Mesenchymal stem cell (in vitro differentiated cells and primary cell): ENCODE data around the gene ZFHX3.

Experiments
- DNase-seq: peaks from one replicate; pipeline ENCODE4 v3.0.0-alpha.2; 2013
- H2AFZ ChIP-seq: one replicate; pipeline ENCODE4 v1.6.1; 2013; ENCODE audit warnings: low read depth, mild to moderate bottlenecking, control low read depth, inconsistent platforms, low read length, moderate library complexity
- H2AK5ac ChIP-seq: 2 replicates; pipeline ENCODE4 v1.6.1; 2013; ENCODE audit warnings: low read length, moderate library complexity, mild to moderate bottlenecking, inconsistent platforms; ENCODE audit not compliant: severe bottlenecking
- H2BK120ac ChIP-seq: one replicate; pipeline ENCODE4 v1.6.1; 2013; ENCODE audit warnings: low read depth, mild to moderate bottlenecking, inconsistent platforms, low read length, moderate library complexity
- H2BK12ac ChIP-seq, 2 experiments: one replicate each; pipeline ENCODE4 v1.6.1; 2013; ENCODE audit warnings: inconsistent platforms in 2 of 2, low read length in 2 of 2, mild to moderate bottlenecking in 2 of 2, moderate library complexity in 2 of 2, control low read depth in 1 of 2
- H2BK15ac ChIP-seq: one replicate; pipeline ENCODE4 v1.6.1; 2013; ENCODE audit warnings: mild to moderate bottlenecking, low read depth, inconsistent platforms; ENCODE audit not compliant: poor library complexity, severe bottlenecking
- H2BK5ac ChIP-seq: 2 replicates; pipeline ENCODE4 v1.6.1; 2013; ENCODE audit warnings: low read depth, mild to moderate bottlenecking, low read length, control low read depth, inconsistent platforms; ENCODE audit not compliant: poor library complexity, severe bottlenecking
- H3K14ac ChIP-seq, 2 experiments: one replicate each; pipeline ENCODE4 v1.6.1; 2013; ENCODE audit warnings: inconsistent platforms in 2 of 2, low read length in 2 of 2, control low read depth in 1 of 2, mild to moderate bottlenecking in 1 of 2, moderate library complexity in 1 of 2
- H3K18ac ChIP-seq, 2 experiments: one replicate each; pipeline ENCODE4 v1.6.1; 2013; ENCODE audit warnings: inconsistent platforms in 2 of 2, low read length in 2 of 2, control low read depth in 1 of 2, low read depth in 1 of 2, mild to moderate bottlenecking in 1 of 2
- H3K23ac ChIP-seq, 2 experiments: one replicate each; pipeline ENCODE4 v1.6.1; 2013; ENCODE audit warnings: inconsistent platforms in 2 of 2, low read length in 2 of 2, mild to moderate bottlenecking in 2 of 2, moderate library complexity in 2 of 2, control low read depth in 1 of 2
- H3K27ac ChIP-seq: 2 replicates; pipeline ENCODE4 v1.5.1; 2013; ENCODE audit warnings: mild to moderate bottlenecking, moderate library complexity, low read length, control low read depth, inconsistent platforms; ENCODE audit not compliant: poor library complexity, severe bottlenecking
- H3K27me3 ChIP-seq, 2 experiments: 2 replicates each; pipeline versions ENCODE4 v1.6.1 to v1.7.0; 2013; ENCODE audit warnings: low read length in 2 of 2, mild to moderate bottlenecking in 2 of 2, moderate library complexity in 2 of 2, control low read depth in 1 of 2, inconsistent platforms in 1 of 2; ENCODE audit not compliant: control insufficient read depth in 1 of 2, insufficient read depth in 1 of 2
- H3K36me3 ChIP-seq, 2 experiments: 2 replicates each; pipeline versions ENCODE4 v1.6.1 to v1.7.0; 2013; ENCODE audit warnings: low read length in 2 of 2, control low read depth in 1 of 2, inconsistent platforms in 1 of 2, low read depth in 1 of 2, mild to moderate bottlenecking in 1 of 2; ENCODE audit not compliant: insufficient read depth in 2 of 2, control insufficient read depth in 1 of 2
- H3K4ac ChIP-seq, 2 experiments: one replicate each; pipeline ENCODE4 v1.6.1; 2013; ENCODE audit warnings: inconsistent platforms in 2 of 2, low read length in 2 of 2, mild to moderate bottlenecking in 2 of 2, moderate library complexity in 2 of 2, control low read depth in 1 of 2, low read depth in 1 of 2
- H3K4me1 ChIP-seq: 2 replicates; pipeline ENCODE4 v1.6.1; 2013; ENCODE audit warnings: low read depth, low read length, control low read depth; ENCODE audit not compliant: control insufficient read depth, insufficient read depth
- H3K4me2 ChIP-seq: 2 replicates; pipeline ENCODE4 v1.6.1; 2013; ENCODE audit warnings: low read length, mild to moderate bottlenecking, inconsistent platforms; ENCODE audit not compliant: poor library complexity, severe bottlenecking
- H3K4me3 ChIP-seq, 2 experiments: 2 replicates each; pipeline versions ENCODE4 v1.5.1 to v1.7.0; 2013; ENCODE audit warnings: low read length in 2 of 2, mild to moderate bottlenecking in 2 of 2, control low read depth in 1 of 2, low read depth in 1 of 2; ENCODE audit not compliant: insufficient read depth in 1 of 2
- H3K79me1 ChIP-seq: replicated peaks from 2 replicates; pipeline ENCODE4 v1.6.1; 2013; ENCODE audit warnings: mild to moderate bottlenecking, control low read depth, low read length, inconsistent platforms; ENCODE audit not compliant: poor library complexity, severe bottlenecking
- H3K9ac ChIP-seq: 2 replicates; pipeline ENCODE4 v1.7.0; 2013; ENCODE audit warnings: mild to moderate bottlenecking, low read length, moderate library complexity
- H3K9me3 ChIP-seq: 2 replicates; pipeline ENCODE4 v1.7.0; 2013; ENCODE audit warnings: mild to moderate bottlenecking, low read length; ENCODE audit not compliant: control insufficient read depth
- H4K8ac ChIP-seq: one replicate; pipeline ENCODE4 v1.6.1; 2013; ENCODE audit warnings: inconsistent platforms, mild to moderate bottlenecking, low read length, moderate library complexity
- H4K91ac ChIP-seq: one replicate; pipeline ENCODE4 v1.6.1; 2013; ENCODE audit warnings: mild to moderate bottlenecking, low read length, inconsistent platforms
- WGBS: methylation state at CpG from one replicate; pipeline ENCODE4 v1.1.7; 2013; ENCODE audit warnings: mixed read lengths; 5-methylcytosine and 5-hydroxymethylcytosine counted together

ZFHX3 gene

DNA sequence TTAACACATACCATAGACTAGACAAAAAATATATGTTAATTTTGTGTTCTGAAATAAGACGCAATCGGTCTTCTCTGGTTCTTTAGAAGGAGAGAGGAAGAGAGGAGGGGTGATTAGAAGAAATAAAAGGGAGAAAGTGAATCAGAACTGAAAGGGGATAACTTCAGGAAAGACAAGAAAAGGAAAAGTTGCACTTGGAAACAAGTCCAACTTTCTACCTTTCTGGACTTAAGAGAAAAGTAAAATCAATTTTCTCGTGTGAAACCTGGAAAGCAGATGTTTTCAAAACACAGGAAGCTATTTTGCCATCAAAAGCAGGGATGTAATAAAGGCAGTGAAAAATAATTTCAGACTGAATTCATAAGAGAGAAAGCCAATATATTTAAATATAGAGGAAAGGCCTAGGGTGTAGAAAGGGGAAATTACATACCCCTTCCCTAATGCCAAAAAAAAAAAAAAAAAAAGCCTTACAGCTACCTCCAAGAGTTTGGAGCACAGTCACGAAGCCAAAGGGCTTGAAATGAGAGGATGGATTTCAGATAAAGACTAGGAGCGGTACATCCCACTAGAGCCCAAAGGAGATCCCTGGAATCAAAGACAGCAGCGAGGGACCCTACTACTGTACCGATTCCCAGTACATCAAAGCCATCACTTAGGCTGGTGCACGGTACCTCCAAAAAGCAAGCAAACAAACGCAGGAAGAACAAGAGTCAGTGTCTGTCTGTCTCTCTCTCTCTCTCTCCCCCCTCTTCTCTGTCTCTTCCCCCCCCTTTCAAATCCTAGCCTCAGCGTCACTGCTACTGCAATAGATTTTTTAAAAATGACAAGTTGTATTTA, 12.1 kb upstream of the ZFHX3 start:
- no peak overlapping the region for H4K91ac ChIP-seq
- peaks cover 25% of the 10 kb centered on the region for H3K4me1 ChIP-seq
- no peak overlapping the region for H2AK5ac ChIP-seq
- no peaks in the 10 kb centered on the region for H3K36me3 ChIP-seq
- H3K79me1 ChIP-seq = no peaks in the 10 kb centered on the region
- no peak overlapping the region for H2BK120ac ChIP-seq
- H3K4me3 ChIP-seq = peak overlapping the region in 1 of 2 experiments; percentile 86
- no peak overlapping the region for H2BK15ac ChIP-seq
- no peak overlapping the region for H4K8ac ChIP-seq
- H3K4ac ChIP-seq = no peak overlapping the region
- no peak overlapping the region for H3K23ac ChIP-seq
- H3K27ac ChIP-seq = no peak overlapping the region
- H3K9me3 ChIP-seq = no peaks in the 10 kb centered on the region
- no peak overlapping the region for H3K14ac ChIP-seq
- peaks cover 0 to 39% of the 10 kb centered on the region in 2 experiments for H3K27me3 ChIP-seq
- peak overlapping the region; percentile 91 for H3K9ac ChIP-seq
- WGBS = 18% methylated on average over 8 of the region's 10 CpGs
- peak overlapping the region in 1 of 2 experiments; percentile 83 for H2BK12ac ChIP-seq
- no peak for DNase-seq
- no peak overlapping the region for H2AFZ ChIP-seq
- H3K18ac ChIP-seq = peak overlapping the region in 1 of 2 experiments; percentile 48
- H2BK5ac ChIP-seq = no peak overlapping the region
- H3K4me2 ChIP-seq = no peak overlapping the region

DNA sequence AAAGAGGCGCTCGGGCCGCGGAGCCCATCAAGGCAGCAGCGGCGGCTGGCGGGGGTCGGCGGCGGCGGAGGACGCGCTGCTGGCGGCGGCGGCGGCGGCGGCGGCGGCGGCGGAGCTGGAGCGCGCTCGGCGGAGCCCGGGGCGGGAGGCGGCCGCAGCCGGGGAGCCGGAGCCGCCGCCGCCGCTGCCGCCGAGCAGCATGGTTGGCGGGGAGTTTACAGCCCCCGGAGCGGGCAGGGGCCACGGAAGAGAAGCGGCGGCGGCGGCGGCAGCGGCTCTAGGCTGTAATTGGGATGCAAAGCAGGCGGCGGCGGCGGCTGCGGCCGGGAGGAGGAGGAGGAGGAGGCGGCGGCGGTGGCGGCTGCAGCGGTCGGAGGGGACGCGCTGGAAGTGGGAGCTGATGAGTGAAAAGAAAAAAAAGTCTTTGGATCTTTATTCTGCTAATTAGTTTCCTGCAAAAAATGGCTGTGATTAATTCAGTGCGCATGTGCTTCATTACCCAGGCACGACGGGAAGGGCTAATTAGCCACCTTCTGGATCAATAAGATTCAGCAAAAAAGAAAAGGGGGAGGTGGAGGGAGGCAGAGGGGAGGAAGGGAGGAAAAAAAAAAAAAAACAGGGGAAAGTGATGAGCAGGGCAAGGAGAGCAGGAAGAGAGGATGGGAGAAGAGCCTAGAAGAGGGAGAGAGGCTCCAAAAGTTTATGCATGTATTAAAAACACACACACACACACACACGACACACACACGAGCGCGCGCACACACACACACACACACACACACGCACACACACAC, 10.9 kb upstream of the ZFHX3 start:
- Histone ChIP-seq H3K79me1 (no peaks in the 10 kb centered on the region), H3K4me1 (peaks cover 18% of the 10 kb centered on the region), H3K27ac (no peak overlapping the region), H3K18ac (peak overlapping the region; percentile 94), H3K23ac (peak overlapping the region in 1 of 2 experiments; percentile 52), H4K91ac (peak overlapping the region; percentile 47), H3K9me3 (no peaks in the 10 kb centered on the region), H2BK120ac (peak overlapping the region; percentile 99), H2BK15ac (peak overlapping the region; percentile 96), H3K9ac (peak overlapping the region; percentile 91), H2BK12ac (peak overlapping the region in 1 of 2 experiments; percentile 78), H3K14ac (peak overlapping the region; percentile 65 to 66), H3K36me3 (no peaks in the 10 kb centered on the region), H2AK5ac (no peak overlapping the region), H3K27me3 (peaks cover 0 to 27% of the 10 kb centered on the region in 2 experiments), H2BK5ac (no peak overlapping the region), H3K4me2 (peak overlapping the region; percentile 95), H4K8ac (peak overlapping the region; percentile 88), H3K4me3 (peak overlapping the region; percentile 72 to 86), H2AFZ (peak overlapping the region; percentile 69), H3K4ac (peak overlapping the region; percentile 62 to 93)
- 1% methylated on average over 53 of the region's 72 CpGs for WGBS
- peak; percentile 60 for DNase-seq

DNA sequence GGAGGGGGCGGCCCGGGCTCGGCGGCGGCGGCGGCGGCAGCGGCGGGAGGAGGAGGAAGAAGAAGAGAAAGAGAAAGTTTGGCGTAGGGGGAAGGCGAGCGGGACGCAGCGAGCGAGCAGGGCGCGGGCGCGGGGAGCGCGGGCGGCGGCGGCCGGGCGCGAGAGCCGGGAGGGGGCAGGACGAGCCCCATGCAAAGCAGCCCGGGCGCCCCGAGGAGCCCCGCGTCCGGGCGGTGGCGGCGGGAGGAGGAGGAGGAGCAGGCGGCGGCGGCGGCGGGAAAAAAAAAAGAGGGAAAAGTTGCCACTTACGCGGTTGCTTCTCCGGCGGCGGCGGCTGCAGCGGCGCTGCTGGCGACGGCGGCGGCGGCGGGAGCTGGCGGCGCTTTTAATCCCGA, 10.3 kb upstream of the ZFHX3 start:
- Histone ChIP-seq H4K91ac (peak overlapping the region; percentile 67), H2BK120ac (peak overlapping the region; percentile 99), H3K27ac (no peak overlapping the region), H3K4me1 (peaks cover 20% of the 10 kb centered on the region), H2AK5ac (no peak overlapping the region), H3K36me3 (no peaks in the 10 kb centered on the region), H3K18ac (peak overlapping the region; percentile 94), H3K9ac (no peak overlapping the region), H3K4me3 (peak overlapping the region in 1 of 2 experiments; percentile 72), H3K23ac (peak overlapping the region in 1 of 2 experiments; percentile 52), H3K4ac (peak overlapping the region; percentile 62 to 93), H3K4me2 (peak overlapping the region; percentile 22), H4K8ac (peak overlapping the region; percentile 68), H2AFZ (peak overlapping the region; percentile 69), H2BK12ac (peak overlapping the region in 1 of 2 experiments; percentile 78), H2BK15ac (peak overlapping the region; percentile 96), H2BK5ac (no peak overlapping the region), H3K14ac (peak overlapping the region; percentile 66 to 71), H3K27me3 (peaks cover 0 to 21% of the 10 kb centered on the region in 2 experiments), H3K79me1 (no peaks in the 10 kb centered on the region), H3K9me3 (no peaks in the 10 kb centered on the region)
- WGBS = under 1% methylated on average over 33 of the region's 61 CpGs
- DNase-seq = peak; percentile 61
